ENCODE data around the gene BUB1.
"Not testable (repeated sequence)": the region's sequence is repeated elsewhere in the genome, so short reads cannot be mapped to it uniquely, and the experiment has no call there.

BUB1 gene

GRCh38 chr2:110677530-110678456 is at the start of gene BUB1:
Gene BUB1, minus strand, starts transcription at chr2:110678063. Its CDS starts 68 bp downstream, at chr2:110677995.
- peak; percentile 98 for DNase-seq

GRCh38 chr2:110726285-110726684 is 48.4 kb upstream of the BUB1 start:
- no peak for DNase-seq

- no peak for DNase-seq
These were observed 48.0 kb upstream of the BUB1 start for GRCh38 chr2:110725859-110726258.

GRCh38 chr2:110725370-110725769 is 47.5 kb upstream of the BUB1 start:
- DNase-seq, result no peak

GRCh38 chr2:110724820-110725219 is 47.0 kb upstream of the BUB1 start:
- no peak for DNase-seq

GRCh38 chr2:110720547-110720946 is 42.7 kb upstream of the BUB1 start:
- no peak for DNase-seq

- no peak for DNase-seq
These were observed 41.1 kb upstream of the BUB1 start for GRCh38 chr2:110718990-110719389.

GRCh38 chr2:110718382-110718781 is 40.5 kb upstream of the BUB1 start:
- no peak for DNase-seq

- no peak for DNase-seq
These were observed 39.9 kb upstream of the BUB1 start for GRCh38 chr2:110717734-110718133.

GRCh38 chr2:110716959-110717645 is 39.2 kb upstream of the BUB1 start:
- no peak for DNase-seq

- DNase-seq, result no peak
These were observed 36.8 kb upstream of the BUB1 start for GRCh38 chr2:110714452-110715224.

GRCh38 chr2:110713513-110714362 is 35.9 kb upstream of the BUB1 start:
- no peak for DNase-seq

GRCh38 chr2:110712737-110713136 is 34.9 kb upstream of the BUB1 start:
- no peak for DNase-seq

- no peak for DNase-seq
These were observed 30.6 kb upstream of the BUB1 start for GRCh38 chr2:110708455-110708854.

- DNase-seq, result no peak
These were observed 29.6 kb upstream of the BUB1 start for GRCh38 chr2:110707386-110707965.

- DNase-seq, result no peak
These were observed 24.9 kb upstream of the BUB1 start for GRCh38 chr2:110702514-110703380.

- DNase-seq, result not testable (repeated sequence)
These were observed 20.4 kb upstream of the BUB1 start for GRCh38 chr2:110698253-110698652.

- not testable (repeated sequence) for DNase-seq
These were observed 17.5 kb upstream of the BUB1 start for GRCh38 chr2:110695146-110695898.

- no peak for DNase-seq
These were observed 13.9 kb upstream of the BUB1 start for GRCh38 chr2:110691612-110692258.

Measured in left hindlimb (tissue), 1 donor.